ES-I3 (cell line): ENCODE measurements around the gene HCRT.

ENCODE experiments used
- H3K36me3 ChIP-seq: 2 replicates; pipeline ENCODE4 v1.6.1; 2013; ENCODE audit warnings: mild to moderate bottlenecking, low read length, control low read depth, moderate library complexity; ENCODE audit not compliant: insufficient read depth
- H3K4me1 ChIP-seq: 2 replicates; pipeline ENCODE4 v1.6.1; 2013; ENCODE audit warnings: mild to moderate bottlenecking, control low read depth, low read length; ENCODE audit not compliant: insufficient read depth
- H3K9ac ChIP-seq: 2 replicates; pipeline ENCODE4 v1.6.1; 2013; ENCODE audit warnings: low read depth, mild to moderate bottlenecking, low read length, moderate library complexity
- H3K9me3 ChIP-seq: 2 replicates; pipeline ENCODE4 v1.6.1; 2013; ENCODE audit warnings: mild to moderate bottlenecking, low read length, moderate library complexity; ENCODE audit not compliant: control insufficient read depth, insufficient read depth

HCRT gene

GRCh38 chr17:42179335-42179734 lies 5.9 kb downstream of the HCRT start:
- Histone ChIP-seq H3K9me3 (no peaks in the 10 kb centered on the region), H3K36me3 (no peaks in the 10 kb centered on the region), H3K4me1 (peaks cover 8% of the 10 kb centered on the region), H3K9ac (no peak overlapping the region)

DNA sequence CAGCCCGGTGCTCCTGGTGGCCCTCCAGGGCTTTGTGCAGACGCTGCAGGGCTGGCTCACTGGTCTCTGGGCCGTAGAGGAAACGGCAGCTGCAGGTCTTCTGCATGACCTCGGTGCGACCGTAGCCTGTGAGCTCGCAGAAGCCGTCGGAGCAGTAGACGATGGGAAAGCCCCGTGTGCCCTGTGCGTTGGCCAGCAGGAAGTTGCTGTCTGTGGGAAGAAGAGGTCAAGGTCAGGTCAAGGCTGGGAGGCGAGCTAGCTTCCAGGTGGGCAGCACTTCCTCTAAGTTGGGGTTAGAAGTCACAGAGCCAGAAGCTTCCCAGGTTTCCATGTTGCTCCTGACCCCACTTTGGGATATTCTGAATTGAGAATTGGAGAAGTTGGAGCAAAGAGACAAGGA lies 6.4 kb downstream of the HCRT start:
- H3K9ac ChIP-seq = no peak overlapping the region

GRCh38 chr17:42177684-42178083 lies 7.6 kb downstream of the HCRT start:
- peaks cover 4% of the 10 kb centered on the region for H3K4me1 ChIP-seq
- H3K36me3 ChIP-seq = no peaks in the 10 kb centered on the region
- H3K9me3 ChIP-seq = no peaks in the 10 kb centered on the region
- no peak overlapping the region for H3K9ac ChIP-seq

More for the DNA sequence above, 6.4 kb downstream of the HCRT start:
- no peaks in the 10 kb centered on the region for H3K9me3 ChIP-seq
- H3K4me1 ChIP-seq = peaks cover 8% of the 10 kb centered on the region
- no peaks in the 10 kb centered on the region for H3K36me3 ChIP-seq

DNA sequence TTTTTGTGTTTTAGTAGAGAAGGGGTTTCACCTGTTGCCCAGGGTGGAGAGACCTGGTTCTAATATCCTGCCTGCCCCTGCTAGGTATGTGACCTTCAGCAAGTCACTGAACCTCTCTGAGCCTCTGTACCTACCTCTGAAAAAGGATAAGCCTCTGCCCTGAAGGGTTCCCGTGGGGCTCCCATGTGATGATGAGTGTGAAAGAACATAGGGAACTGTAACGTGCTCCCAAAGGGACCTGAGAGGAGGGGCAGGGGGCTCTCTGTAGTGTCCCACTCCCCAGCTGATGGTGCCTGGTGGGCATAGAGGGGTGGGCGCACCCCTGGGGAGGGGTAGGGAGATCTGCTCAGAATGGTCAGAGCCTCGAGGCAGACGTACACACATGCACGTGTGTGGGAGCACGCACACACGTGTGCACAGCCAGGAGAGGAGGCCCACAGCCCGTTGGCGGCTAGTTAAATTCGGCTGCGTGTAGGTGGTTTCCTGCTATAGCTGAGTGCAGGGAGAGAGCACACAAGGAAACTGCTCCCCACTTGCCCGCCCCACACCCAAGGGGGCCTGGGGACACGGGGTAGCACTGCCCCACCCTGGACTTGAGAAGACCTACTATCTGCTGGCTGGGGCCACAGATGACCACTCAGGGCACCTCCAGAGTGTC lies 11.0 kb downstream of the HCRT start:
- no peak overlapping the region for H3K9ac ChIP-seq
- no peaks in the 10 kb centered on the region for H3K9me3 ChIP-seq
- H3K4me1 ChIP-seq = no peaks in the 10 kb centered on the region; the same call in 1 of the 2 replicates
- H3K36me3 ChIP-seq = no peaks in the 10 kb centered on the region

DNA sequence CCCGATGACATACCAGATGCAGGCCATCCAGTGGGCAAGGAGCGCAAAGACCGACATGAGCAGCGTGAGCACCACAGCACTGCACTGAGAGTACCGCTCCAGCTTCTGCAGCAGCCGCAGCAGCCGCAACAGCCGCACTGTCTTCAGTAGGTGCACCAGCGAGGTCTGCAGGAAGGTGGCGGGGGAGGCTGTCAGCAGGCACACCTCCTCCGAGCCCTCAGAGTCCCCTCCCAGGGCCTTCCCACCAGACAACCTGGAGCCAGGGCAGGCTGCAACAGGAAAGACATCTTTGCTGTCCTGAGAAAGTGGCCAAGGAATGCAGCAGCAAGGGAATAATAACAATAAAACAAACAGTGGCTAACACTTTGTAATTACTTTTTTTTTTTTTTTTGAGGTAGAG lies 13.4 kb downstream of the HCRT start:
- no peak overlapping the region for H3K9ac ChIP-seq
- H3K9me3 ChIP-seq = no peaks in the 10 kb centered on the region
- H3K4me1 ChIP-seq = no peaks in the 10 kb centered on the region
- no peaks in the 10 kb centered on the region for H3K36me3 ChIP-seq

DNA sequence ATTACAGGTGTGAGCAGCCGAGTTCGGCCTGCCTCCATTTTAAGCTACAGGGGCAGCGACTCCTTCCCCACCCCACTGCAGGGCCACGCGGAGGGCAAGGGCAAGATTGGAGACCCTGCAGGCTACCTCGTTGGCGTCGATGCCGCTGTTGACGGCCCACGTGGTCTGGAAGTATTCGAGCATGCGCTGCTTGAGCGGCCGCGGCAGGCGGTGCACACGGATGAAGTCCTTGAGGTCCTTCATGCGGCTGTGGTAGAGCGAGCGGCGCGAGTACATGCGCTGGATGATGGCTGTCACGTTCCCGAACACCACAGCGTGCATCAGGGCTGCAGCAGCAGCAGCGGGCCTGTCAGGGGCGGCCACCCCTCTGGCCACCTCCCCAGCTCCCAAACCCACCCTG lies 15.9 kb downstream of the HCRT start:
- no peak overlapping the region for H3K9ac ChIP-seq
- no peaks in the 10 kb centered on the region for H3K4me1 ChIP-seq
- no peaks in the 10 kb centered on the region for H3K36me3 ChIP-seq
- H3K9me3 ChIP-seq = no peaks in the 10 kb centered on the region

DNA sequence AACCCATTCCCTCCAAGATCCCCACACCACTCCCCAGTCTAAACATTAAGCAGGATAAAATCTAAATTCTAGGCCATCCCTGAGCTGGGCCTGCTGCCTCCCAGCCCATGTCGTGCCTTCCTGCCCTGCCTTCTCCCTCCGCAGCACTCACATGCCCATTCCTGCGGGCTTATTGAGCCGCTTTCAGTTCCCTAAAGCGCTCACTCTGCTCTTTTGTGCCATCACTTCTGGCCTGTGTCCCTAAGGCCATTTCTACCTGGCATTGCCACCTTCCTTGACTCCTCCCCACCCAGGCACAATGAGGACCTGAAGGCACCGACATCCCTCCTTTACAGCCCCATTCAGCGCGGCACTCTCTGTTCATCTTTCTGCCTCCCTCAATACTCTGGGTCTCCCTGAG lies 17.4 kb downstream of the HCRT start:
- H3K9me3 ChIP-seq = no peaks in the 10 kb centered on the region
- no peaks in the 10 kb centered on the region for H3K36me3 ChIP-seq
- no peaks in the 10 kb centered on the region; the same call in 1 of the 2 replicates for H3K4me1 ChIP-seq
- no peak overlapping the region for H3K9ac ChIP-seq

- Histone ChIP-seq H3K36me3 (no peaks in the 10 kb centered on the region), H3K9me3 (no peaks in the 10 kb centered on the region), H3K4me1 (no peaks in the 10 kb centered on the region; the same call in 1 of the 2 replicates), H3K9ac (no peak overlapping the region)
These were observed 19.0 kb downstream of the HCRT start for GRCh38 chr17:42166196-42166763.

DNA sequence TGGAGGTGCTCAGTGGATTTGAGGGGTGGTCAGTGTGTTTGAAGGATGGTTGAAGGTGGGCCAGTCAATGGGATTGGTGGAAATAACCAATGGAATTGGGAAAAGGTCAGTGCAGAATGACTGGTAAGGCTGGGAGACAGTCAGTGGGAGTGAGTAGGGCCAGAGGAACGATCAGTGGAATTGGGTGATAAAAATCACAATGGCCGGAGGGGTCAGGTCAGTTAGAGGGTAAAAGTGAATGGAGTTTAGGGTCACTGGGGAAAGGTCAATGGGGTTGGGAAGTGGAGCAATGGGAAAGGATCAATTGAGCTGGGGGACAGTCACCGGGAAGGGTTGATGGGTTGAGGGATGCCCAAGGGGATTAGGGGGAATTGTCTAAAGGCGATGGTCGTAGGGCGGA lies 19.5 kb downstream of the HCRT start:
- no peaks in the 10 kb centered on the region for H3K9me3 ChIP-seq
- no peaks in the 10 kb centered on the region for H3K36me3 ChIP-seq
- H3K4me1 ChIP-seq = no peaks in the 10 kb centered on the region; the same call in 1 of the 2 replicates
- no peak overlapping the region for H3K9ac ChIP-seq

DNA sequence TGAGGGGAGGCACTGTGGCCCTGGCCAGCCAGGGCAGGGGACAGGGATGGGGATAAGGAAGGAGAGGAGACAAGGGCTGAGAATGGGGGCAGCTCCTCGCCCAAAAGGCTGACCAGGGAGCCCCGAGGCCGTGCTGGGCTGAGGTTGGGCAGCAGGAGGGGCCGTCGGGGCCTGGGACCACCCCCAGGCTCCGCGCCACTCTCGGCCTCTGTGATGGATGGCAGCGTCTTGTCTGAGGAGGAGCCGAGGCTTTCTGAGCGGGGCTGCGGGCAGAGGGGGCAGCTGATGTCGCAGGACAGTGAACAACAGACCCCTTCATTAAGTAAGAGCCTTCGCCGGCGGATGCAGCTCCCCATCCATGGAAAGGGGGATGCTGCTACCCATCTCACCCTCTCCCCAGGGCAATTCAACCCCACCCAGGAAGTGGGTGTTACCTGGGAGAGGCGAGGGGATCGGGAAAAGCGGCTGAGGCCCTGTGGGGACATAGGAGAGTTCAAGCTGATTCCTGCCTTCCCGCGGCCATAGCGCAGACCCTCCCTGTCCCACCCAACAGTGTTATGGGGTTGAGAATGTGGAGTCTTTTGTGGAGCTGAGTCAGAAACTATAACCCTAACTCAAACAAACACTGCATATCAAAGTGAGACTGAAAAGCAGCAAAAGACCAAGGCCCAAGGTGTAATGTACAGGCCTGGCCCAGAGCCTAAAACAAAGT lies 21.4 kb downstream of the HCRT start:
- Histone ChIP-seq H3K9me3 (no peaks in the 10 kb centered on the region), H3K4me1 (no peaks in the 10 kb centered on the region; the same call in 1 of the 2 replicates), H3K9ac (no peak overlapping the region), H3K36me3 (no peaks in the 10 kb centered on the region)

- H3K9ac ChIP-seq = no peak overlapping the region
- H3K9me3 ChIP-seq = no peaks in the 10 kb centered on the region
- H3K4me1 ChIP-seq = no peaks in the 10 kb centered on the region; the same call in 1 of the 2 replicates
- H3K36me3 ChIP-seq = no peaks in the 10 kb centered on the region
These were observed 22.1 kb downstream of the HCRT start for GRCh38 chr17:42163113-42163512.

- H3K9me3 ChIP-seq = no peaks in the 10 kb centered on the region
- H3K9ac ChIP-seq = no peak overlapping the region
- H3K4me1 ChIP-seq = no peaks in the 10 kb centered on the region; the same call in 1 of the 2 replicates
- H3K36me3 ChIP-seq = no peaks in the 10 kb centered on the region
These were observed 24.7 kb downstream of the HCRT start for GRCh38 chr17:42160531-42160910.

DNA sequence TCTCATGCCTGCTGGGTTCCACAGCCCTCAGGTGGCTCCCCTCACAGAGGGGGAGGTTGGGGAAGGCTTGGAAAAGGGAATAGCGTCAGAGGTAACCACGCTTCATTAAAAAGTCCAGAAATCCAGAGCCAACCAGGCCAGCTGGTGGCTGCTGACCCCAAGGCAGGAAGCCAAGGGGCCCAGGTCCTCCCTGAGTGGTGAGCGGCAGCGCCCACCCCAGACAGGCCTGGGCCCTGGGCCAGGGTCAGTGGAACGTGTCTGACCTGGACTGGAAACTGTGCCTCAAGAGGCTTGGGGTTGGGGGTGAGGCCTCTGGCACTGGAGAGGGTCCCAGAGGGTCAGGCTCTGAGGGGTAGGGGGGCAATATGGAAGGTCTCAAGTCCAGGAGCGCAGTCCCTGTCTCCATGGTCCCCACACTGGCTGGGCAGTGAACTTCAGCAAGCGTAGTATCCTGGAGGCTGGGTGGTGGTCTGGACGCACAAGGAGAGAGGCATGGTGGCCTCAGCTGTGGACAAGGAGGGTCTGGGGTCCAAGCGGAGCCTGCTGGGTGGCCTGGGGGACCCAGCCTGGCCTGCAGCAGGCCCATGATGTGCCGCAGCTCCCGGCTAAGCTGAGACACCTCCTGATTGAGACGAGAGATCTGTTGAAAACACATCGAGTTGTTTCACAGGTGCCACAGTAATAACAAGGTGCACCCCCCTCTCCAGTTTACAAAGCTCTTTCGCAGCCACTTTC lies 25.3 kb downstream of the HCRT start:
- Histone ChIP-seq H3K4me1 (no peaks in the 10 kb centered on the region; the same call in 1 of the 2 replicates), H3K9ac (no peak overlapping the region), H3K36me3 (no peaks in the 10 kb centered on the region), H3K9me3 (no peaks in the 10 kb centered on the region)

- Histone ChIP-seq H3K9me3 (no peaks in the 10 kb centered on the region), H3K9ac (peak overlapping the region; percentile 56), H3K4me1 (peaks cover 7% of the 10 kb centered on the region; the same call in 1 of the 2 replicates), H3K36me3 (no peaks in the 10 kb centered on the region; the same call in 1 of the 2 replicates)
These were observed 29.6 kb downstream of the HCRT start for GRCh38 chr17:42155614-42156045.
